Epidermal melanocyte (primary cell): ENCODE measurements around the gene SURF6.
"Not testable (repeated sequence)": the region's sequence is repeated elsewhere in the genome, so short reads cannot be mapped to it uniquely, and the experiment has no call there.

Experiments used
- DNase-seq: peaks from one replicate; pipeline ENCODE4 v3.0.0; 2011; ENCODE audit warnings: low spot score; ENCODE audit not compliant: insufficient read length

Gene SURF6

GRCh38 chr9:133335924-133336811 lies at the start of gene SURF6:
TSS of gene SURF6 (minus strand) at chr9:133336188. CDS start at chr9:133336132, 56 bp downstream.
- peak; percentile 84 for DNase-seq

- no peak for DNase-seq
Measured at GRCh38 chr9:133385452-133385851, 49.5 kb upstream of the SURF6 start.

GRCh38 chr9:133384736-133385321 lies 48.8 kb upstream of the SURF6 start:
- DNase-seq = no peak

- no peak for DNase-seq
Measured at GRCh38 chr9:133383438-133383837, 47.5 kb upstream of the SURF6 start.

- DNase-seq = no peak
Measured at GRCh38 chr9:133382507-133383141, 46.6 kb upstream of the SURF6 start.

GRCh38 chr9:133380734-133381133 lies 44.7 kb upstream of the SURF6 start:
- no peak for DNase-seq

- no peak for DNase-seq
Measured at GRCh38 chr9:133379153-133380086, 43.4 kb upstream of the SURF6 start.

- no peak for DNase-seq
Measured at GRCh38 chr9:133378408-133378962, 42.5 kb upstream of the SURF6 start.

GRCh38 chr9:133377721-133378216 lies 41.8 kb upstream of the SURF6 start:
- DNase-seq = no peak

- not testable (repeated sequence) for DNase-seq
Measured at GRCh38 chr9:133377280-133377679, 41.3 kb upstream of the SURF6 start.

GRCh38 chr9:133375724-133376654 lies 40.0 kb upstream of the SURF6 start, which contains the start of the genes STKLD1 and SURF4:
TSS of gene STKLD1 (plus strand) at chr9:133376366. CDS start at chr9:133376474, 108 bp downstream.
TSS of gene SURF4 (minus strand) at chr9:133376060. CDS start at chr9:133375969, 91 bp downstream.
- peak; percentile 99 for DNase-seq

- DNase-seq = no peak
Measured at GRCh38 chr9:133375116-133375723, 39.2 kb upstream of the SURF6 start.

GRCh38 chr9:133374612-133375115 lies 38.7 kb upstream of the SURF6 start:
- no peak for DNase-seq

- no peak for DNase-seq
Measured at GRCh38 chr9:133372144-133372543, 36.2 kb upstream of the SURF6 start.

GRCh38 chr9:133371261-133371711 lies 35.3 kb upstream of the SURF6 start:
- no peak for DNase-seq

GRCh38 chr9:133370685-133371084 lies 34.7 kb upstream of the SURF6 start:
- no peak for DNase-seq

- no peak for DNase-seq
Measured at GRCh38 chr9:133369933-133370332, 33.9 kb upstream of the SURF6 start.

- no peak for DNase-seq
Measured at GRCh38 chr9:133369422-133369821, 33.4 kb upstream of the SURF6 start.
